A673 (cell line): Measurements from ENCODE around the gene DPY19L3.

Experiments
- EZH2 ChIP-seq: fragments of 200-600 bp; sonication (generic); IDR thresholded peaks from 2 replicates; pipeline ENCODE4 v1.6.1; 2017; ENCODE audit warnings: borderline replicate concordance, low read depth, mild to moderate bottlenecking, mixed read lengths, antibody characterized with exemption, low read length; ENCODE audit not compliant: poor library complexity, severe bottlenecking
- TF ChIP-seq, protein P1 (sequence below): fragments of 300-800, 200-600 bp; sonication (generic); conservative IDR thresholded peaks from 2 replicates; pipeline ENCODE4 v1.5.1; 2017; ENCODE audit warnings: low read depth, mild to moderate bottlenecking, antibody characterized with exemption, low read length, moderate library complexity, mixed read lengths

DNA sequence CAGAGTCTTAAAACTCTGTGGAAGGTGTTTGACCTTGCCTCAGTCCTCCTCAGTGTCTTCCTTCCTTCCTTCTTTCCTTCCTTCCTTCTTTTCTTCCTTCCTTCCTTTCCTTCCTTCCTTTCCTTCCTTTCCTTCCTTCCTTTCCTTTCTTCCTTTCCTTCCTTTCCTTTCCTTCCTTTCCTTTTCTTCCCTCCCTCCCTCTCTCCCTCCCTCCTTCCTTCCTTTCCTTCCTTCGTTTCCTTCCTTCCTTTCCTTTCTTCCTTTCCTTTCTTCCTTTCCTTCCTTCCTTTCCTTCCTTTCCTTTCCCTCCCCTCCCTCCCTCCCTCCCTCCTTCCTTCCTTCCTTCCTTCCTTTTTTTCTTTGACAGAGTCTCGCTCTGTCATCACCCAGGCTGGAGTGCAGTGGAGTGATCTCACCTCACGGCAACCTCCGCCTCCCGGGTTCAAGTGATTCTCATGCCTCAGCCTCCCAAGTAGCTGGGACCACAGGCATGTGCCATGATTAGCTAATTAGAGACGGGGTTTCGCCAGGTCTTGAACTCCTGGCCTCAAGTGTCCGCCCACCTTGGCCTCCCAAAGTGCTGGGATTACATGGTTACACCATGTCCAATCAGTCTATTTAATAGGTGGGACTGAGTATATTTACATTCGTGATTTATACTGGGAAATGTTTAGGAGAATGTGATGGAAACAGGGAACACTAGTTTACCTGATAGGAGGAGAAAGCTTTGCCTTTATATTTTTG is 43.8 kb upstream of the DPY19L3 start:
- TF ChIP-seq, protein P1, sequence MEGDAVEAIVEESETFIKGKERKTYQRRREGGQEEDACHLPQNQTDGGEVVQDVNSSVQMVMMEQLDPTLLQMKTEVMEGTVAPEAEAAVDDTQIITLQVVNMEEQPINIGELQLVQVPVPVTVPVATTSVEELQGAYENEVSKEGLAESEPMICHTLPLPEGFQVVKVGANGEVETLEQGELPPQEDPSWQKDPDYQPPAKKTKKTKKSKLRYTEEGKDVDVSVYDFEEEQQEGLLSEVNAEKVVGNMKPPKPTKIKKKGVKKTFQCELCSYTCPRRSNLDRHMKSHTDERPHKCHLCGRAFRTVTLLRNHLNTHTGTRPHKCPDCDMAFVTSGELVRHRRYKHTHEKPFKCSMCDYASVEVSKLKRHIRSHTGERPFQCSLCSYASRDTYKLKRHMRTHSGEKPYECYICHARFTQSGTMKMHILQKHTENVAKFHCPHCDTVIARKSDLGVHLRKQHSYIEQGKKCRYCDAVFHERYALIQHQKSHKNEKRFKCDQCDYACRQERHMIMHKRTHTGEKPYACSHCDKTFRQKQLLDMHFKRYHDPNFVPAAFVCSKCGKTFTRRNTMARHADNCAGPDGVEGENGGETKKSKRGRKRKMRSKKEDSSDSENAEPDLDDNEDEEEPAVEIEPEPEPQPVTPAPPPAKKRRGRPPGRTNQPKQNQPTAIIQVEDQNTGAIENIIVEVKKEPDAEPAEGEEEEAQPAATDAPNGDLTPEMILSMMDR, result no peak
- TF ChIP-seq EZH2, result no peak
